GM18505 (cell line): ENCODE data around the gene SULT1C2.
"Not testable (repeated sequence)": the region's sequence is repeated elsewhere in the genome, so short reads cannot be mapped to it uniquely, and the experiment has no call there.

Experiments used
- ATAC-seq: cut with Tn5 transposase; IDR thresholded peaks from one replicate; pipeline ENCODE4 v1.9.1; 2021; ENCODE audit not compliant: unreplicated experiment
- POLR2A ChIP-seq: IDR thresholded peaks from 4 replicates; pipeline ENCODE4 v1.6.1; 2011; ENCODE audit warnings: borderline replicate concordance; ENCODE audit not compliant: insufficient read depth, insufficient read length; ENCODE audit errors: extremely low read depth

The SULT1C2 gene

GRCh38 chr2:108354136-108354535 is 65.4 kb downstream of the SULT1C2 start:
- no peak for ATAC-seq
- no peak for TF ChIP-seq POLR2A

DNA sequence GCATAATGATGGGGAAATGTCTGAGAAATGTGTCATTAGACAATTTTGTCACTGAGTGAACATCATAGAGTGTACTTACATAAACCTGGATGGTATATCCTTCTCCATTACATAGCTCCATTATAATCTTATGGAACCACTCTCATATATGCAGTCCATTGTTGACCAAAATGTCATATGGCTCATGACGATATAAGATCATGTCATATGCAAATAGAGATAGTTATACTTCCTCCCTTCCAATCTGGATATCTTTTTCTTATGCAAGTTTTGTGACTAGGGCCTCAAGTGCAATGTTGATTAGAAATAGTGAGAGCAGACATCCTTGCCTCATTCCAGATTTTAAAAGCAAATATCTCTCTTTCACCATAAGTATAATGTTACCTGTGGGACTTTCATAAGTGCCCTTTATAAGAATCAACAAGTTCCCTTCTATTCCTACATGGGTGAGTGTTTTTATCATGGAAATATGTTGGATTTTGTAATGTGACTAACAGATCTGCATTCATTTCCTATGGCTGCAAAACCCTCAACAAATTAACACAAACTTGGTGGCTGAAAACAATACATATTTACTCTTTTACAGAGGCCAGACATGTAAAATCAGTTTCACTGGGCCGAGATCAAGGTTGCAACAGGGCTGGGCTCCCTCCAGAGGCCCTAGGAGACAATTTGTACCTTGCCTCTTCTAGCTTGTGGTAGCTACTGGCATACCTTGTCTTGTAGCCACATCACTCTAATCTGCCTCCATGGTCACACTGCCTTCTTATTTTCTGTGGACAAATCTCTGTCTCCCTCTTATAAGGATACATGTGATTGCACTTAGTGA is 67.4 kb downstream of the SULT1C2 start:
- no peak for ATAC-seq
- TF ChIP-seq POLR2A: no peak

DNA sequence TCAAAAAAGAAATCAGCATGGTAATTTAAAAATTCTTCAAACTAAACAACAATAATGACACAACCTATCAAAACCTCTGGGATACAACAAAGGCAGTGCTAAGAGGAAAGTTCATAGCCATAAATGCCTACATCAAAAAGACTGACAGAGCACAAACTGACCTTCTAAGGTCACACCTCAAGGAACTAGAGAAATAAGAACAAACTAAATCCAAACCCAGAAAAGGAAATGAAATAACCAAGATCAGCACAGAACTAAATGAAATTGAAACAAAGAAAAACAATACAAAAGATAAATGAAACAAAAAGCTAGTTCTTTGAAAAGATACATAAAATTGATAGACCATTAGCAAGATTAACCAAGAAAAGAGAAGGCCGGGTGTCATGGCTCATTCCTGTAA is 70.6 kb downstream of the SULT1C2 start:
- ATAC-seq: not testable (repeated sequence)
